HL-60 (cell line): ENCODE measurements around the gene SAG.

Experiments used
- DNase-seq, 2 experiments: peaks; one replicate each; pipeline ENCODE4 v3.0.0-alpha.2; 2010 to 2020; ENCODE audit warnings: low read depth in 1 of 2, low spot score in 1 of 2
- H3K27ac ChIP-seq: fragments of 250-450 bp; sonication (Bioruptor Pico); replicated peaks from 2 replicates; pipeline ENCODE4 v1.5.1; 2020; ENCODE audit warnings: mild to moderate bottlenecking, moderate library complexity
- H3K27me3 ChIP-seq: fragments of 250-450 bp; sonication (Bioruptor Pico); 2 replicates; pipeline ENCODE4 v1.5.1; 2021; ENCODE audit warnings: mild to moderate bottlenecking, moderate library complexity; ENCODE audit not compliant: insufficient read depth, poor library complexity, severe bottlenecking
- H3K4me3 ChIP-seq: replicated peaks from 2 replicates; pipeline ENCODE4 v1.5.1; 2011; ENCODE audit warnings: mild to moderate bottlenecking, control low read depth, low read length; ENCODE audit not compliant: insufficient read depth
- GABPA ChIP-seq: IDR thresholded peaks from 2 replicates; pipeline ENCODE4 v1.6.1; 2012; ENCODE audit warnings: low read depth
- POLR2AphosphoS5 ChIP-seq: IDR thresholded peaks from 2 replicates; pipeline ENCODE4 v1.6.1; 2012; ENCODE audit warnings: low read depth
- SPI1 ChIP-seq: IDR thresholded peaks from 2 replicates; pipeline ENCODE4 v1.6.1; 2012; ENCODE audit warnings: low read depth, mild to moderate bottlenecking, borderline replicate concordance
- TF ChIP-seq, protein P1 (sequence below): IDR thresholded peaks from one replicate; pipeline ENCODE4 v1.5.1; 2011; ENCODE audit warnings: low read length, control low read depth, inconsistent platforms; ENCODE audit not compliant: insufficient read depth
- TF ChIP-seq, protein P2 (sequence below): IDR thresholded peaks from 2 replicates; pipeline ENCODE4 v1.6.1; 2012; ENCODE audit warnings: low read depth; ENCODE audit not compliant: insufficient replicate concordance

Gene SAG

DNA sequence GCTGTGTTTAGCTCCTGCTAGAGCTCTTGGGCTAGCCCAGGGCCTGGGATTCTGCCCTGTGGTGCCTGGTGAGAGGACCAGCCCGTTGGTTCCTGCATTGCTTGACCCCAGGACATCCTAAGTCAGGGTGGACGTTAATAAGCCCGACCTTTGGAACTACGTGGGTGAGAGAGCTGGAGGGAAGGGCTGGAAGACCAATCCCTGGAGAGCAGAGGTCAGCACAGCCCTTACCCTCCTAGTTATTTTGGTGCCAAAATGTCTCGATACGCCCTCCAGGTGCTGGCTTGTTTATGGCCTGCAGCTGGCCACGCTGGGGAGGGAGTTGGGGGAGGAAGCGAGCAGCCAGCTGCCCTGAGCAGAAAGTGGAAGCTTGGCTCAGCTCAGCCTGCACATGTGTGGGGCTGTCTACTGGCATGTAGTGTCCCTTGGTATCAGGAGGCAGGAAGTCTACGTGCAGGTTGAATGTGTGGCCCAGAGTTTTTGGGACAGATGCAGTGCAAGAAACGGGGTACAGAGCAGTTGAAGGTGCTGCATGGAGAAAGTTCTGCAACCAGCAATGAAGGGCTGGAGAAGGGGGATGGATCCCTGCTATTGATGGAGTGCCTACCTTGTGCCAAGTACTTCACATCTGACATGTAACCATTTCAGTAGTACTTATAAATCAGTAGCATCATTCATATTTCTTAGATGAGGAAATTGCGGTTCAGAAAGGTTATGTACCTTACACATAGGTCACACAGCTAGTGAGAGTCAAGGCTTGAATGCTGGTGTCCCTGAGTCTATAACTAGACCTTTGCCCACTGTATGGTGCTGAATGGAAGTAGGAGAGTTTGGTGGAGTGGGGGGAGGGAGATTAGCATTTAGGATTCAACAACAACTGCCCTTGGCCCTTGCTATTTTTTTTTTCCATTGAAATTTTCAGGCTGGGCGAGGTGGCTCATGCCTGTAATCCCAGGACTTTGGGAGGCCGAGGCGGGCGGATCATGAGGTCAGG, 41.7 kb downstream of the SAG start:
- peak; percentile 61 to 90 for DNase-seq
- H3K27ac ChIP-seq = peak overlapping the region; percentile 51
- no peaks in the 10 kb centered on the region for H3K27me3 ChIP-seq
- no peak overlapping the region for H3K4me3 ChIP-seq
- peak; percentile 57; the same call in 1 of the 2 replicates for TF ChIP-seq SPI1
- TF ChIP-seq, protein P1, sequence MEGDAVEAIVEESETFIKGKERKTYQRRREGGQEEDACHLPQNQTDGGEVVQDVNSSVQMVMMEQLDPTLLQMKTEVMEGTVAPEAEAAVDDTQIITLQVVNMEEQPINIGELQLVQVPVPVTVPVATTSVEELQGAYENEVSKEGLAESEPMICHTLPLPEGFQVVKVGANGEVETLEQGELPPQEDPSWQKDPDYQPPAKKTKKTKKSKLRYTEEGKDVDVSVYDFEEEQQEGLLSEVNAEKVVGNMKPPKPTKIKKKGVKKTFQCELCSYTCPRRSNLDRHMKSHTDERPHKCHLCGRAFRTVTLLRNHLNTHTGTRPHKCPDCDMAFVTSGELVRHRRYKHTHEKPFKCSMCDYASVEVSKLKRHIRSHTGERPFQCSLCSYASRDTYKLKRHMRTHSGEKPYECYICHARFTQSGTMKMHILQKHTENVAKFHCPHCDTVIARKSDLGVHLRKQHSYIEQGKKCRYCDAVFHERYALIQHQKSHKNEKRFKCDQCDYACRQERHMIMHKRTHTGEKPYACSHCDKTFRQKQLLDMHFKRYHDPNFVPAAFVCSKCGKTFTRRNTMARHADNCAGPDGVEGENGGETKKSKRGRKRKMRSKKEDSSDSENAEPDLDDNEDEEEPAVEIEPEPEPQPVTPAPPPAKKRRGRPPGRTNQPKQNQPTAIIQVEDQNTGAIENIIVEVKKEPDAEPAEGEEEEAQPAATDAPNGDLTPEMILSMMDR = no peak
- TF ChIP-seq, protein P2, sequence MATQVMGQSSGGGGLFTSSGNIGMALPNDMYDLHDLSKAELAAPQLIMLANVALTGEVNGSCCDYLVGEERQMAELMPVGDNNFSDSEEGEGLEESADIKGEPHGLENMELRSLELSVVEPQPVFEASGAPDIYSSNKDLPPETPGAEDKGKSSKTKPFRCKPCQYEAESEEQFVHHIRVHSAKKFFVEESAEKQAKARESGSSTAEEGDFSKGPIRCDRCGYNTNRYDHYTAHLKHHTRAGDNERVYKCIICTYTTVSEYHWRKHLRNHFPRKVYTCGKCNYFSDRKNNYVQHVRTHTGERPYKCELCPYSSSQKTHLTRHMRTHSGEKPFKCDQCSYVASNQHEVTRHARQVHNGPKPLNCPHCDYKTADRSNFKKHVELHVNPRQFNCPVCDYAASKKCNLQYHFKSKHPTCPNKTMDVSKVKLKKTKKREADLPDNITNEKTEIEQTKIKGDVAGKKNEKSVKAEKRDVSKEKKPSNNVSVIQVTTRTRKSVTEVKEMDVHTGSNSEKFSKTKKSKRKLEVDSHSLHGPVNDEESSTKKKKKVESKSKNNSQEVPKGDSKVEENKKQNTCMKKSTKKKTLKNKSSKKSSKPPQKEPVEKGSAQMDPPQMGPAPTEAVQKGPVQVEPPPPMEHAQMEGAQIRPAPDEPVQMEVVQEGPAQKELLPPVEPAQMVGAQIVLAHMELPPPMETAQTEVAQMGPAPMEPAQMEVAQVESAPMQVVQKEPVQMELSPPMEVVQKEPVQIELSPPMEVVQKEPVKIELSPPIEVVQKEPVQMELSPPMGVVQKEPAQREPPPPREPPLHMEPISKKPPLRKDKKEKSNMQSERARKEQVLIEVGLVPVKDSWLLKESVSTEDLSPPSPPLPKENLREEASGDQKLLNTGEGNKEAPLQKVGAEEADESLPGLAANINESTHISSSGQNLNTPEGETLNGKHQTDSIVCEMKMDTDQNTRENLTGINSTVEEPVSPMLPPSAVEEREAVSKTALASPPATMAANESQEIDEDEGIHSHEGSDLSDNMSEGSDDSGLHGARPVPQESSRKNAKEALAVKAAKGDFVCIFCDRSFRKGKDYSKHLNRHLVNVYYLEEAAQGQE = no peak
- peak; percentile 99 for TF ChIP-seq POLR2AphosphoS5
- TF ChIP-seq GABPA = no peak

DNA sequence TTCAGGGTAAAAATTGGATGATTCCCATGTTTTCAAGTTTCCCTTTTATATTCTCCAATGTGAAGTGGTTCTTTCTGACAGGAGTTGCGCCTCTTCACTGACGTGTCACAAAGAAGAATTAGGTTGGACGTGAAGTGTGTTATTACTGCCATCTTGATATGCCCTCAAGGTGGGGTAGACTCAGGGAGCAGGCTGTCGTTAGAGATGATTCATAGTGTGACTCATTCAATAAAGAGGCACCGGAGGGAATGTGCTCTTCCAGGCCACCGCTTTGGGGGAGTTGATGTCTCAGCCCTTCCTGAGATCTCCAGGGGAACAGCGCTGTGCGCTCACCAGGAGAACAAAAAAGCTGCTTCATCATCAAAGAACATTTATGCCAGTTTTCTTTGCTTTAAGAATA, 43.1 kb downstream of the SAG start:
- DNase-seq = peak; percentile 41 to 84
- no peaks in the 10 kb centered on the region for H3K27me3 ChIP-seq
- peak overlapping the region; percentile 23 for H3K27ac ChIP-seq
- TF ChIP-seq, protein P1 = no peak
- TF ChIP-seq GABPA = no peak
- TF ChIP-seq, protein P2 = no peak
- TF ChIP-seq SPI1 = no peak
- TF ChIP-seq POLR2AphosphoS5 = no peak
- H3K4me3 ChIP-seq = no peak overlapping the region

DNA sequence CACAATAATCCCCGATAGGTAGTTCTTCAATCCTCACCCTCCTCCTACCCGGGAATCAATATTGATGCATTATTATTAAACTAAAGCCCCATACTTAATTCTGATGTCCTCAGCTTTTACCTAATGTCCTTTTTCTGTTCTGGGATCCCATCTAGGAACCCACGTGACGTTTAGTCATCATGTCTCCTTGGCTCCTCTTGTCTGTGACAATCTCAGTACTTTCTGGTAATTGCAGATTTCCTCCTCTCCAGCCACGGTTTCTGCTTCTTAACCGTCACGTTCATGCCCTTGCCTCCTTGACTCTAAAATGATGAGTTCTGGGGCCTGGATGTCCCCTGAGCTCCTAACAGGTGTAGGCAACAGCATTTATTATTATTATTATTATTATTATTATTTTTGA, 43.8 kb downstream of the SAG start:
- Histone ChIP-seq H3K27me3 (no peaks in the 10 kb centered on the region), H3K4me3 (no peak overlapping the region), H3K27ac (no peak overlapping the region)
- no peak for DNase-seq
- no peak for TF ChIP-seq POLR2AphosphoS5
- TF ChIP-seq GABPA = no peak
- TF ChIP-seq, protein P1 = no peak
- TF ChIP-seq, protein P2 = no peak
- TF ChIP-seq SPI1 = no peak
